ENCODE results near the gene COL23A1.
"Not testable (repeated sequence)": the region's sequence is repeated elsewhere in the genome, so short reads cannot be mapped to it uniquely, and the experiment has no call there.

The COL23A1 gene

DNA sequence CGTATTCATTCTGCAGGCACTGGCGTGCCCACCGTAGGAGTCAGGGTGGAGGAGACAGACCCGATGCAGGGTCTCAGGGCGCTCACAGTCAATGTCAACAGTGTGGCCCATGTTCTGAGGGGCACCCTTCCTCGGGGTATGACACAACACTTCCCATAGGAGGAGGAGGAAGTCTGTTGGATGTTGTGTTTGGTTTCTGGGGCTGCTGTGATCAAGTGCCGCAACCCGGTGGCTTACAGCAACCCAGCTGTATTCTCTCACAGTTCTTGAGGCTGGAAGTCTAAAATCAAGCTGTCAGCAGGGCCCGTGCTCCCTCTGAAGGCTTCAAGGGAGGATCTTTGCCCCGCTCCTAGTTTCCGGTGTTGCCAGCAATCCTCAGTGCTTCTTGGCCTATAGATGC, 391.5 kb downstream of the COL23A1 start:
- no peak for DNase-seq (ENCODE audit: low read depth in 2 of 2)

DNA sequence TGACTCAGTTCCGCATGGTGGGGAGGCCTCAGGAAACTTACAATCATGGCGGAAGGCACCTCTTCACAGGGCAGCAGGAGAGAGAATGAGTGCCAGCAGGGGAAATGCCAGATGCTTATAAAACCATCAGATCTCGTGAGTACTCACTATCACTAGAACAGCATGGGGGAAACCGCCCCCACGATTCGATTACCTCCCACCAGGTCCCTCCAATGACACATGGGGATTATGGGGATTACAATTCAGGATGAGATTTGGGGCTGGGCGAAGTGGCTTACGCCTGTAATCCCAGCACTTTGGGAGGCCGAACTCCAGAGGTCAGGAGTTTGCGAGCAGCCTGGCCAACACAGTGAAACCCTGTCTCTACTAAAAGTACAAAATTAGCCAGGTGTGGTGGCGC, 392.0 kb downstream of the COL23A1 start:
- DNase-seq (ENCODE audit: low read depth in 2 of 2), result not testable (repeated sequence)

DNA sequence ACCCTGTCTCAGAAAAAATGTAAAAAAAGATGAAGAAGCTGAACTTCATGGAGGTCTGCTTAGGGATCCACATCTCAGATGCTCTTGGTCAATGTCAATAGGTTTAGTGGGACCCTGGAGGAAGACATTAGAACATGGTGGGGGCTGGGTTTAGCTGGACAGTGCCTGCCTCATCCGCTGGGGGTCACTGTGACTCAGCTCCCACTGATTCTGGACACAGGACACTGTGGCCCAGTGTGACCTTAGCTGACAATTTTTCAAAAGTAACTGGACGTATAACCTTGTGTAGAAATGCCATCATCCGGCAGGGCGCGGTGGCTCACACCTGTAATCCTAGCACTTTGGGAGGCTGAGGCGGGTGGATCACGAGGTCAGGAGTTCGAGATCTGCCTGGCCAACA, 393.2 kb downstream of the COL23A1 start:
- no peak for DNase-seq (ENCODE audit: low read depth in 2 of 2)

DNA sequence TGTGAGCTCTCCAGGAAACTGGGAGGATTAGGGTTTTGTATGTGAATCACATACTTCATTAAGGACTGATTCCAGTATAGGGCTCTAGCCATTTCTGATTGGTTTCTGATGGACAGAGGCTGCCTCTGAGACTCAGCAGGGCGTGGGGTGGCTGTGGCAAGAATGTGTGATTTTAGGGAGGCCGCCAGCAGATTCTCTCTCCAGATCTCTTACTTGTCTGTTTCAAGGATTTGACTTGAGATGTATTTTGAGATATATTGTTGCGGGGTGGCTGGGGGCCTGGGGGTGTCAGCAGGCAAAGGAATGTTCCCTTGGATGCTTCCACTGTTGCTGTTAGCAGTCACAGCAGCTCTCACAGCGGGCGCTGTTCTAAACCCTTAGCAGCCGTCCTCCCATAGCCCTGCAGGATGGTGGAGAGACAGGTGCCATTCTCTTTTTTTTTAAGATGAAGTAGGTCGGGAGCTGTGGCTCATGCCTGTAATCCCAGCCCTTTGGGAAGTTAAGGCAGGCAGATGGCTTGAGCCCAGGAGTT, 393.8 kb downstream of the COL23A1 start:
- DNase-seq (ENCODE audit: low read depth in 2 of 2), result no peak

DNA sequence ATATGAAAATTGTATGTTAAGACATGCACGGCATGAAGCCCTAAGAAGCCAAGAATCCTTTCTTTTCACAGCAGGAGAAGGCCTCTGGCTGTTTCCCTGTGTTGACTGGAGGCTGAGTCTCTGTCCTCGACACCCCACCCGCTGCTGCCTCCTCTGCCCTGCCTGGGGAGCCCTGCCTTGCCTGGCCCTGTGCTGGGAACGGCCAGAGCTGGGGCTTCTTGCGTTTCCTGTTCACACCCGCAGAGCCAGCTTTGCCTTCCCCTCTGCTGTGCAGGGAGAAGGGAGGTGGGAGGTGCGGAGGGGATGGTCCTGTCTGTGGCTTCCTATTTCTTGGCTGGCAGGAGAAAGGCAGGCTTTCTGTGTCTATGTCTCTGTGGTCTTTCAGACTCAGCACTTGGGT, 396.2 kb downstream of the COL23A1 start:
- no peak for DNase-seq (ENCODE audit: low read depth in 2 of 2)

DNA sequence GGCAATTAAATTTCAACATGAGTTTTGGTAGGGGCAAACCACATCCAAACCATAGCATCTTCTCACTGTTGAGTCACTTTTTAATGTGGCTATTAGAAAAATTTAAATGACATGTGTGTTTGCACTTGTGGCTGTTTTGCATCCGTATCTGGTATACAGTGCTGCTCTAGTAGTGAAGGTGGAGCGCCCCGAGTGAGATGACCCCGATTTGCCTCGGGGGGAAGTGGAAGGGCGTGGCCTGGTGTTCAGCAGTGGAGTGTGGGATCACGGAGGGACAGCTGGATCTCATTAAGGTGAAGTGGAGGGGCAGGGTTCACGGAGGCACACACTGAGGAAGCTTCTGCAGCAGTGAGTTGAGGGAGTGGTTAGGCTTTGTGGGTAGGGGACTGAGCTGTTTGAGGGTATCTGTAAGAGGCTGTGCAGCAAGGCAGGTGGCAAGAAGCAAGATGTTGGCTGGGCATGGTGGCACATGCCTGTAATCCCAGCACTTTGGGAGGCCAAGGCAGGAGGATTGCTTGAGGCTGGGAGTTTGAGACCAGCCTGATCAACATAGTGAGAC, 396.9 kb downstream of the COL23A1 start:
- no peak for DNase-seq (ENCODE audit: low read depth in 2 of 2)

DNA sequence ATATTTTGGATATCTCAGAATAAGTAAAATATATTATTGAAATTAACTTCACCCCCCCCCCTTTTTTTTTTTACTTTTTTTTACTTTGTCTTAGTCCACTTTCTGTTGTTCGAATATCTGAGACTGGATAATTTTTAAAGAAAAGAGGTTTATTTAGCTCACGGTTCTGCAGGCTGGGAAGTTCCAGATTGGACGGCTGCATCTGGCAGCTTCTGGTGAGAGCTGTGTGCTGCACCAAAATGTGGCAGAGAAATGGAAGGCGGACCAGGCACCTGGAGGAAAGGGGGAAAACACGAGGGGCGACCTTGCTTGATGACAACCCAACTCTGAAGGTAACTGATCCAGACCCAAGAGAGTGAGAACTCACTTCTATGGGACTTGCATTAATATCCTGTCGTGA, 397.4 kb downstream of the COL23A1 start:
- DNase-seq (ENCODE audit: low read depth in 2 of 2), result no peak

DNA sequence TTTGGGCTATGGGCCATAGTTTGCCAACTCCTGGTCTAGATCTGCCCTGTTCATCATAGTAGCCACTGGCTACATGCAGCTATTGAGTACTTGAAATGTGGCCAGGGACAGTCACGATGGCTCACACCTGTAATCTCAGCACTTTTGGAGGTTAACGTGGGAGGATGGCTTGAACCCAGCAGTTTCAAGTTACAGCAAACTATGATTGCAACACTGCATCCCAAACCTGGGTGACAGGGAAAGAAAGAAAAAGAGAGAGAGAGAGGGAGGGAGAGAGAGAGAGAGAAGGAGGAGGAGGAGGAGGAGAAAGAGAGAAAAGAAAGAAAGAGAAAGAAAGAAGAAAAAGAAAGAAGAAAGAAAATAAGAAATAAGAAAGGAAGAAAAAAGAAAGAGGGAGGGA, 397.9 kb downstream of the COL23A1 start:
- no peak for DNase-seq (ENCODE audit: low read depth in 2 of 2)

DNA sequence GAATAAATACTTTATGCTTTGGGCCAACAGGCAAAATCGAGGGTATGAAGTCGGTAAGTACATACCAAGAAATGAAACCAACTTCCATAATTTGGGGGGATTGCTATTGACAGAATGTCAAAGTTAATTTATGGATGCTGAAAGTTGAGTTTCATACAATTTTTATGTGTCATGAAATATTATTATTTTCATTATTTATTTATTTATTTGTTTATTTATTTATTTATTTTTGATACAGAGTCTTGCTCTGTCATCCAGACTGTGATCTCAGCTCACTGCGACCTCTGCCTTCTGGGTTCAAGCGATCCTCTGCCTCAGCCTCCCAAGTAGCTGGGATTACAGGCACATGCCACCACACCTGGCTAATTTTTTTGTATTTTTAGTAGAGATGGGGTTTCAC, 398.5 kb downstream of the COL23A1 start:
- no peak for DNase-seq (ENCODE audit: low read depth in 2 of 2)

DNA sequence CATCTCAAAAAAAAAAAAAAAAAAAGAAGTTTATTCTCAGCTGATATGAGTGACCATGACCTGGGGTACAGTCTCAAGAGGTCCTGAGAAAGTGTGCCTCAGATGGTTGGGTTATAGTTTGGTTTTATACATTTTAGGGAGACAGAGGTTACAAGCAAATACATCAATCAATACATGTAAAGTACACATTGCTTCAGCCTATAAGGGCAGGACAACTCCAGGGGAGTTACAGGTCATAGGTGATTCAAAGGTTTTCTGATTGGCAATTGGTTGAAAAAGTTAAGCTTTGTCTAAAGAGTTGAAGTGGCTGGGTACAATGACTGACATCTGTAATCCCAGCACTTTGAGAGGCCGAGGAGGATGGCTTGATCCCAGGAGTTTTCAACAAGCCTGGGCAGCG, 400.8 kb downstream of the COL23A1 start:
- no peak for DNase-seq (ENCODE audit: low read depth in 2 of 2)
